GM19238 (cell line): ENCODE measurements around the gene BABAM1.

Experiments
- DNase-seq: peaks from one replicate; pipeline ENCODE4 v3.0.0; 2011; ENCODE audit warnings: low spot score; ENCODE audit not compliant: insufficient read length

Gene BABAM1

DNA sequence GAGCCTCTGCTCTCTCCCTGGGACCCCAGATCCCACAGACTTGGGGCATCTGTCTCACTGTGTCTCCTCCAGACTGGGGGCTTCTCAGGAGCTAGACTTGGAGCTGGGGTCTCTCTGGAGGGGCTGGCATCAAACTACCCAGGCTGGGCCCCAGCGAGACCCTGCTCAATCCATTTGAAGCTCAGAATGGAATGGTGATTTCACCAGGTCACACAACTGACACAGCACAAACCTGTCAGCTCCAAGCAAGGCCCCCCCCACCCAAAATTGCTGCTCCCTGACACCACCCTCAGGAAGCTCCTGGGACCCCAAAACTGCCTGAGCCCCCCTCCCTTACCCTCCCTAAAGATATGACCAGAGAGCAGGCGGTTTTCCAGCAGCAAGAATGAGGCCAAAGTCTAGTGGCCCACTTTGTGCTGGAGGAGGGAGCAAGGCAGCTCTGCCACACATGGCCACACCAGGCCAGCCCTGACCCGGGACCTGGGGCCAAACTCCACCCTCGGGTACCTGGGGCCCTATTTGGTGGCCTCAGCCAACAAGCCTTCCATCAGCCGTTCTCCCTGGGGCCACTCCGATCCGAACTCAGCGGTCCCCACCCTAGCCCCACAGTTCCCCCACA is 23.9 kb upstream of the BABAM1 start:
- no peak for DNase-seq

- DNase-seq, result no peak
These were observed 23.2 kb upstream of the BABAM1 start for GRCh38 chr19:17243830-17244617.

GRCh38 chr19:17244618-17245534 is 22.4 kb upstream of the BABAM1 start:
- DNase-seq, result no peak

DNA sequence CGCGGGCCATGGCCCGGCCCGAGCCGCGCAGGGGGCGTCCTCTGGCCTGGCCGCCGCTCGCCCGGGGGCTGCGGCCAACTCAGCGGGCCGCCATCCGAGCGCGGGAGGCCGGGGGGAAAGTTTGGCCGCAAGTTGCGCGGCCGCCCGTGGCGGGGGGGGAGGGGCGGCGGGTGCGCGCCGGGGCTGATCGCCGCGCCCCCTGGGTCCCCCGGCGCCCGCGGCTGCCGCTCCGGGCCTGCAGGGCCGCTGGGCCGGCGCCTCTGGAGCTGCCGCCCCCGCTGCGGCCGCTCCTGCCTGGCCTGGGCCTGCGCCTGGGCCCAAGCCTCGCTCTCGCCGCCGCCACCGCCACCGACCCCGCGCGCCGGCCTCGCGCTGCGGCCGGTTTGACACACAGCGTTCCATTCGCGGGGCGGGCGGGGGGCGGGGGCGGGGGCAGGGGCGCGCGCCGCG is 21.7 kb upstream of the BABAM1 start, which contains the start of gene NR2F6:
TSS of gene NR2F6 (minus strand) at position 385 of the 450 bp plus-strand sequence. CDS start 699 bp downstream, outside the sequence.
- peak; percentile 63 for DNase-seq

DNA sequence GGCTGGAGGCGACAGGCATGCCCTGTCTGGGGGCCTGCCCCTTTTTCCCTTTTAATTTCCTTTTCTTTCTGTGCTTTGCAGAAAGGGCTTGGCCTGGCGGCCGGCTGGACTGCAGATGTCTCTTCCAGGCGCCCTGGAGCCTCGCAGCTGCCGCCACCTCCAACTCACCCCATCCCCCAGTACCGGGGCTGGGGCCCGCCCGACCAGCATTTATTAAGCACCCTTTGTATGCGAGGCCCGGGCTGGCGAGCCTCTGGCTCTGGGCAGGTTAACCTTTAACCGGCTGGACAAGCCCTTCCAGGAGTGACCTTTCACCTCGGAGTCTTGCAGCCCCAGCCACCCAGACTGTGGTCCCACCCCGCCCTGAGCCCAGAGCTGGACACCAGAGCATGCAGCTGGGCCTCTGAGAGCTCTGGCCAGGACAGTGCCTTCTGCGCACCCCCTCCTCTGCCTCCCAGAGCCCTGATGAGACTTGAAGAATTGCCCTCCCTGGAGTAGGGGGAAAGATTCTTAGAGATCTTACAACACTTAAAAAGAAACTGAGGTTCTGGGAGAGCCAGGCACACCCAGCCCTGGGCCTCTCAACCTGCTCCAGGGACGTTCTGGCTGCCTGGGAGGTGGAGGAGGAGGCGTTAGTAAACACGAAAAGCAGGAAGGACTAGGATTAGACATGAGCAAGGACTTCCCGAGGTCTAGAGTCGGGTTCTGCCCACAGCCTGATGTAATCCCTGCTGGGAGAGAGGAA is 20.4 kb upstream of the BABAM1 start:
- DNase-seq, result no peak

- DNase-seq, result no peak
These were observed 19.0 kb upstream of the BABAM1 start for GRCh38 chr19:17248011-17248776.

DNA sequence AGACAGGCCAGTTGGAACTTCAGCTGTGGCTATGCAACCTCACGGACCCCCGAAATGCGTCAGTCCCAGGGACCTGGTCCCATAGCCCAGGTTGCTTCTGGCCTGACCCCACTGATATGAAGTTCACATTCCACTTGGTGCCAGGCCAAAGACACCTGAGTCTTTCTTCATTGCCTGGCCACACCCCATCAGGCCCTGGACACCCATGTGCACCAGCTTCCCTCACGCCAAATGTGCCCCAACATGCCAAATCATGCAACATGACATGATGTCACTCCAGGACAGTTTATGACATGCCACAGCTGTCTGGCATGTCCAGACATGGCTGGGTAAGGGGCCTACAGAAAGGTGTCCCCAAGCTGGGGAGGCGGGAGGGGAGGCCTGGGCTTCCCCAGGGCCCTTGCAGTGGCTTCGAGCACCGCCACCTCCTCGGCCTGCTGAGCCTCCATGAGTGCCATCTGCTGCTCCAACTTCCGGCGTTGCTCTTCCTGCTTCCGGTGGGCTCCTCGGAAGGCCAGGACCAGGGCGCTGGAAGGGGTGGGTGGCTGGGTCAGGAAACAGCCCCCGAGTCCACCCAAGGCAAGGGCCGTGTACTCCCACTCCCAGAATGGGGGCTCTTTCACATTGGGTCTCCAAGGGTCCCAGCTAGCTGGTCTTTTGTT is 17.2 kb upstream of the BABAM1 start:
- no peak for DNase-seq

DNA sequence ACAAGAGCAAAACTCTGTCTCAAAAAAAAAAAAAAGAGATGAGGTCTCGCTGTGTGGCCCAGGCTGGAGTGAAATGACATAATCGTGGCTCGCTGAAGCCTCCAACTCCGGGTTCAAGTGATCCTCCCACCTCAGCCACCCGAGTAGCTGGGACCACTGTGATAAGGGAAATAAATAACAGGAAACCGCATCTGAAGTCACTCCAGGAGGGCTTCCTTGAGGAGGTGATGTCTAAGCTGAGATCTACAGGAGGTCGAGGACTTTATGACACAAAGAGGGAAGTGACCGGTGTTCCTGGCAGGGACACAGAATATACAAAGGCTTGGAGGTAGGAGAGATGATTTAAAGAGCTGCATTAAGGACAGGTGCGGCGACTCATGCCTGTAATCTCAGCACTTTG is 12.6 kb upstream of the BABAM1 start:
- no peak for DNase-seq

GRCh38 chr19:17255150-17255621 is 12.1 kb upstream of the BABAM1 start:
- no peak for DNase-seq

DNA sequence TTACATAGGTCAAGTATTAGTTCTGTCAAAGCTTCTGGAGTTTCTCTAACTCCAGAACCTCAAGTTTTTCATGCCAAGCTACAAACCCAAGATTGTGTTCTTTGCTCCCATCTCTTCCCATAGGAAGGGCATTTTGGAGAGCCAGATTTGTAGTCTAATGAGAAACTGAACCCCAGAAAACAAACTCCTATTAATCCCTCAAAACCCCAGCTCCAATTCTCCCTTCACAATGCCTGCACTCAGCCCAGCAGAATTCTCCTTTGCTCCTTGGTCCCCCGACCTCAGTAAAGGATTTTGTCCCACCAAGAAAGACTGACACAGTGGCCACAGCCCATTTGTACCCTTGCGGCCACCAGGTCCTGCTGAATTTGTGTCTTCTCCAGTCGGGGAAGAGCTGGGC is 11.1 kb upstream of the BABAM1 start:
- no peak for DNase-seq

GRCh38 chr19:17259118-17259780 is 8.0 kb upstream of the BABAM1 start:
- DNase-seq, result no peak

DNA sequence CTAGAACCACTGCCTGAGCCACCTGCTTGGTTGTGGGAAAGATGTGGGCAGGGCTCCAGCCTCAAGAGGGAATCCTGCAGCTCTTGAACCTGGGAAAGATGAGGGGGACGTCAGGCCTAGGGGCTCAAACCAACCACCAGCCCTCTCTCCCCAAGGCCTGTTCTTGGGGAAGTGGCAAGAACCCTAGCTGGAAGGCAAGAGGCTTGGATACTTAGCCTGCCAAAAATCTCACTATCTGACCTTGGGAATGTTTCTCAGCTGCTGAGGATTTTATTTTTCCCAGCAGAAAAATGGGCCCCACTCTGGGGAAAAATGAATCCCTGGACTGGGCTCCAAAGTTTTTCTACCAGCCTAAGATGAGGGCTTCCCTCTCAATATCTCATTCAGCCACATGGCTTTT is 7.3 kb upstream of the BABAM1 start:
- no peak for DNase-seq

GRCh38 chr19:17260842-17261325 is 6.4 kb upstream of the BABAM1 start:
- DNase-seq, result peak; percentile 94

- DNase-seq, result no peak
These were observed 4.7 kb upstream of the BABAM1 start for GRCh38 chr19:17262557-17262956.

DNA sequence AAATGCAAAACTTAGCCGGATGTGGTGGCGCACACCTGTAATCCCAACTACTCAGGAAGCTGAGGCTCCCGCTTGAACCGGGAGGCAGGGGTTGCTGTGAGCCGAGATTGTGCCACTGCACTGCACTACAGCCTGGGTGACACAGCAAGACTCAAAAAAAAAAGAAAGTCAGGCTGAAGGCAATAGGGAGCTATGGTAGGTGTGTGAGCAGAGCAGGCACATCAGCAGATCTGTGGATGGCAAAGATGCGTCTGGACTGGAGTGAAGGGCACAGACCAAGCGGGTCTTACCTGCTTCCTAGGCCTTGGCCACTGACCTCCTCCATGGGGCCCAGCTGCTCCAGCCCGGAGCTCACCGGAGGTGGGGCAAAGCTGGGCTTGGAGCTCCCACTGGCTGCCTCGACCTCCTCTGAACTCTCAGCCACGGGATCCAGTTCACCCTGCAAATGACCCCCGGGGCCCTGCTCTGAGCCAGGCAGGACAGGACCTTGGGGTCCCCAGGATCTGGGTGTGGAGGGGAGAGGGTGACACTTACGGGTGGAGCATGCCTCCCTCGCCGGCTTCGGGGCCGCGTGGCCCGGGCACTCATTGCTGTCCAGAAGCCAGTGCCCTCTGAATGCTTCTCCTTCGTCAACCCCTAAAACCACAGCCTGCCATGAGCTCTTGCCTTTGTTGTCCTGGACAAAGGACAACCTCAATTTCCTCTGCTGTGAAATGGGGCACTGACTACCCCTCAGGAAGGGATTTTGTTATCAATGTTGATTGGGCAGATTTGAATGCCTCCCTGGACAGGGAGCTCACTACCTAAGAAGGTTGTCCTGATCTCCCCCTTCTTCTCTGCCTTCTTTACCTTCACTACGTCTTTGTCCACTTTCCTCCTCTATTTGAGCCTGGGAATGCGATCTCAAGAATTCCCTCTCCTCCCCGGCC is 3.3 kb upstream of the BABAM1 start:
- DNase-seq, result no peak

DNA sequence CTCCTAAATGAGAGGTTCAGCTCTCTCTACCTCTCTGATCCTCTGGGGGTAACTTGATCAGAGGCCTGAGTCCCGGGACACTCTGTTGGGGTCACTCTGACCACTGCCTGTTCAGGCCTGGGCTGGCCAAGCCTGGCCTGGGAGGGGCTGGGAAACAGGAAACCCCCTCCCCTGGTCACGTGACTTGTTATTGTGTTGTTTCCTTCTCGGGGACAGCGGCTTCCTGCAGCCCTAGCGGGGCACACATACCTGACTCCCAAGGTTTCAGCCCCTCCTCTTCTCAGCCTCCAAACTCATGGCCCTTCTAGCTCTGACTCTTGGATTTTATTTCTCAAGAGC is 2.6 kb upstream of the BABAM1 start, which contains the start of gene USHBP1:
TSS of gene USHBP1 (minus strand) at position 105 of the 339 bp plus-strand sequence. CDS start 446 bp downstream, outside the sequence.
- no peak for DNase-seq

DNA sequence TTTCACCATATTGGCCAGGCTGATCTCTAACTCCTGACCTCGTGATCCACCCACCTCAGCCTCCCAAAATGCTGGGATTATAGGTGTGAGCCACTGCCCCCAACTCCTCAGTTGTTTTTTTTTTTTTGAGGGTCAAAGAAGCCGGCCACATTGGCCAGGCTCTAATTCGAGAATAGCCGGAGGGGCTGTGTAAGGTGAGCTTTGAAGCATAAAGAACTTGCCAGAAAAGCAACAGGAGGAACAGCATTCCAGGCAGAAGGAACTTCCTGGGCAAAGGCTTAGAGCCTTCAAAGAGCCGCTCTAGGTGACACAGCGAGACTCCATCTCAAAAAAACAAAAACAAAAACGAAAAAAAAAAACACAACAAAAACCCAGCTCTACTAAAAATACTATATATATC is 1.2 kb upstream of the BABAM1 start:
- DNase-seq, result no peak

DNA sequence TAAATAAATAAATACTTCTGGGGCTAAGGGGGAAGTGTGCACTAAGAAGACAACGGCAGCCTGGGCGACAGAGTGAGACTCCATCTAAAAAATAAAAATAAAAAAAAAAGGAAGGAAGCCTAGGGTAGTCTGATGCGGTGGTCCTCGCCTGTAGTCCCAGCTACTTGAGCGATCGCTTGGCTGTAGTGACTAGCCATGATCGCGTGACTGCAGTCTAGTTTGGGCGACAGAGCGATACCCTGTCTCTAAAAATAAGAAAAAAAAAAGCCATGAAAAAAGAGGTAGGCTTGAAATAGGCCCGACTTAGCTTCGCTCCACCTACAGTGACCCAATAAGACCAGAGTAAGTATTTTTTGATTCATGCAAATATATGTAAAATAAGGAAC is 661 bp upstream of the BABAM1 start:
- no peak for DNase-seq
